Measurements from ENCODE around the gene OR4Q2. TPM values are rescaled to one million over a fixed set of nuclear protein-coding genes. Genes with fewer than 3 reads are reported as not detected.

OR4Q2 gene
- total RNA-seq, 1 experiment from 2014 or later, result not detected

DNA sequence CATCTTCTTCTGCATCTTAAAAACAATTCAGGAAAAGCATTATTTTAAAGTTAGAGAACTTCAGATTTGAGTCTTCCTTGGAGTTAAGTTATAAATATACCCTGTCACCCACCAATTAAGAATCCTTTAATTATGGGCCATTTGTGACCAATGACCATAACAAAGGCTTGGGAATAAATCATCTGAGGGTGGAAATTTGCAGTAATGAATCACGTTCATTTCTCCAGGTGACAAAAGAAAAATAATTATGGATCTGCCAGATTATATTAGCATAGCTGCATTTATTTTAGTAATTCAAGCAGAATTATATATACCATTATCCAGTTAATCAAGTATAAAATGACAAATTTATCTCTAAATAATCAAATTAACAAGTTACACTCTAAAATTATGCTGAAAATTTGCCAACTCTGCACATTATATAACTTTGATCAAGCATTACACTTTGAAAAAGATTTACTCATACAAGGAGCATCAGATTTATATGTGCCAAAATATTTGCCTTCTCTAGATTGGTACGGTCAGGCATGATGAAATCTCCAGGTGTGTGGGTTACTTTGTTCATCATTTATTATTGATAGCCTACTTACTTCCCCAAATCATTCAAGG lies 17.4 kb downstream of the OR4Q2 start, which contains the start of gene OR4K14:
TSS of gene OR4K14 (minus strand) at position 51 of the 609 bp plus-strand sequence. CDS start 4,114 bp downstream, outside the sequence.
- TF ChIP-seq, protein P1, sequence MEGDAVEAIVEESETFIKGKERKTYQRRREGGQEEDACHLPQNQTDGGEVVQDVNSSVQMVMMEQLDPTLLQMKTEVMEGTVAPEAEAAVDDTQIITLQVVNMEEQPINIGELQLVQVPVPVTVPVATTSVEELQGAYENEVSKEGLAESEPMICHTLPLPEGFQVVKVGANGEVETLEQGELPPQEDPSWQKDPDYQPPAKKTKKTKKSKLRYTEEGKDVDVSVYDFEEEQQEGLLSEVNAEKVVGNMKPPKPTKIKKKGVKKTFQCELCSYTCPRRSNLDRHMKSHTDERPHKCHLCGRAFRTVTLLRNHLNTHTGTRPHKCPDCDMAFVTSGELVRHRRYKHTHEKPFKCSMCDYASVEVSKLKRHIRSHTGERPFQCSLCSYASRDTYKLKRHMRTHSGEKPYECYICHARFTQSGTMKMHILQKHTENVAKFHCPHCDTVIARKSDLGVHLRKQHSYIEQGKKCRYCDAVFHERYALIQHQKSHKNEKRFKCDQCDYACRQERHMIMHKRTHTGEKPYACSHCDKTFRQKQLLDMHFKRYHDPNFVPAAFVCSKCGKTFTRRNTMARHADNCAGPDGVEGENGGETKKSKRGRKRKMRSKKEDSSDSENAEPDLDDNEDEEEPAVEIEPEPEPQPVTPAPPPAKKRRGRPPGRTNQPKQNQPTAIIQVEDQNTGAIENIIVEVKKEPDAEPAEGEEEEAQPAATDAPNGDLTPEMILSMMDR (IDR thresholded peaks at IDR 0.05; ENCODE audit: insufficient read depth in 1 of 2, low read depth in 1 of 2, low read length in 1 of 2, severe bottlenecking in 1 of 2, unreplicated experiment in 1 of 2), result no peak
- Histone ChIP-seq H3K36me3 (ENCODE audit: control insufficient read depth, insufficient read depth, low read length) (no peaks in the 10 kb centered on the region), H3K27me3 (replicated peaks; ENCODE audit: control insufficient read depth, insufficient read depth, low read length) (no peaks in the 10 kb centered on the region), H3K4me3 (ENCODE audit: low read depth, low read length) (no peak within 1 kb of the TSS), H3K4me1 (no peaks in the 10 kb centered on the region), H3K9me3 (no peaks in the 10 kb centered on the region; the same call in 1 of the 2 replicates)
- intact Hi-C loops (cut with micrococcal nuclease; ENCODE audit: unreplicated experiment), result no loop called here
- H3K9me3 Mint-ChIP-seq (ENCODE audit: unreplicated experiment), result peaks cover 9% of the 10 kb centered on the region
- H3K27ac Mint-ChIP-seq (ENCODE audit: unreplicated experiment), result no peak within 1 kb of the TSS
- no TSS peak for BruUV-seq (replicated peaks)
- ChIA-PET POLR2A (interaction anchor here (0.6 kb wide), 1 partner anchor 62 kb away, joined by 3 read pairs; no protein-coding TSS in a partner anchor), CTCF (no interaction called here)
- H3K4me3 Mint-ChIP-seq (ENCODE audit: unreplicated experiment), result no peak within 1 kb of the TSS
- H3K36me3 Mint-ChIP-seq (ENCODE audit: insufficient read depth, unreplicated experiment), result no peaks in the 10 kb centered on the region
- DNase-seq, result no peak
- H3K4me1 Mint-ChIP-seq (ENCODE audit: low read depth, unreplicated experiment), result no peaks in the 10 kb centered on the region
- no peaks in the 10 kb centered on the region for H3K27me3 Mint-ChIP-seq (ENCODE audit: insufficient read depth, unreplicated experiment)

DNA sequence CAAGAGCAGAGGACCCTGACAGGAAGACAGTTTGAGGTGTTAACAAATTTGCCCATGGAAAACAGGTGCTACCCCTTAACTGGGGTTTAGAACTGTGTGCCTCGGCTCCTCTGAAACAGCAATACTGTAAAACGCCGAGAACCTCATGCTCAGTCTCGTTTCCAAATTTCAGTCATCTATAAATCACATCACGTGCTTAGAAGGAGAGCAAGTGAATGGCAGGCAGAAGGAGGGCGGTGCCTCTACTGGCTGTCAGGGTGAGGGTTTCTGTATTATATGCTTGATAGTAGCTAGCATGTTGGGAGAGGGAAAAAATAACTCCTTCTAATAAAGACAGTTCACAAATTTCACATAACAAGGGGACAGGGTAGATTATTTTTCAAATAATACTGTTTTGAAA lies 29.1 kb downstream of the OR4Q2 start:
- Histone ChIP-seq H3K9me3 (no peaks in the 10 kb centered on the region), H3K4me3 (ENCODE audit: low read depth, low read length) (no peak overlapping the region), H3K4me1 (no peaks in the 10 kb centered on the region), H3K27me3 (replicated peaks; ENCODE audit: control insufficient read depth, insufficient read depth, low read length) (no peaks in the 10 kb centered on the region), H3K36me3 (ENCODE audit: control insufficient read depth, insufficient read depth, low read length) (no peaks in the 10 kb centered on the region)
- no peak for DNase-seq
- peaks cover 4% of the 10 kb centered on the region for H3K27me3 Mint-ChIP-seq (ENCODE audit: insufficient read depth, unreplicated experiment)
- no peaks in the 10 kb centered on the region for H3K36me3 Mint-ChIP-seq (ENCODE audit: insufficient read depth, unreplicated experiment)
- TF ChIP-seq, protein P1 (IDR thresholded peaks at IDR 0.05; ENCODE audit: insufficient read depth in 1 of 2, low read depth in 1 of 2, low read length in 1 of 2, severe bottlenecking in 1 of 2, unreplicated experiment in 1 of 2), result no peak
- H3K4me3 Mint-ChIP-seq (ENCODE audit: unreplicated experiment), result no peak overlapping the region
- no peaks in the 10 kb centered on the region for H3K9me3 Mint-ChIP-seq (ENCODE audit: unreplicated experiment)
- H3K27ac Mint-ChIP-seq (ENCODE audit: unreplicated experiment), result no peak overlapping the region
- CTCF ChIA-PET, result no interaction called here
- H3K4me1 Mint-ChIP-seq (ENCODE audit: low read depth, unreplicated experiment), result no peaks in the 10 kb centered on the region
- no TSS peak for BruUV-seq (replicated peaks)
- POLR2A ChIA-PET, result no interaction called here
- intact Hi-C loops (cut with micrococcal nuclease; ENCODE audit: unreplicated experiment), result no loop called here

DNA sequence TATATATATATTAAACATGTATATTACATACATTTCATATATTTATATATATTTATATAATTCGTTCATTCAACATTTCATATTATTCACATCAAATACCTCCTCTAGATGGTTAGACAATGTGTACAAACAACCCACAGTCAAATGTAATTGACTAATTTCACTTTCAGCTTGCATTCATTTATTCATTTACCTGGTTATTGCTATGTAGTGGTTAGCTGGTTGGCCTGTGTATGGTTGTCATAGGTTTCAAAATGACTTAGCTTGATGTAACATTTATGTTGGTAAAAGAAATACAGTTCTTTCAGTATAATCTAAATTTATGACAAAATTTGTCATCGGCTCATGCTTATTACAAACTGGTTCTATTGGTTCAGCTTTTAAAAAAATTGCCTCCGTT lies 33.5 kb downstream of the OR4Q2 start:
- Mint-ChIP-seq H3K4me1 (ENCODE audit: low read depth, unreplicated experiment) (no peaks in the 10 kb centered on the region), H3K27ac (ENCODE audit: unreplicated experiment) (no peak overlapping the region), H3K4me3 (ENCODE audit: unreplicated experiment) (no peak overlapping the region), H3K9me3 (ENCODE audit: unreplicated experiment) (no peaks in the 10 kb centered on the region), H3K36me3 (ENCODE audit: insufficient read depth, unreplicated experiment) (no peaks in the 10 kb centered on the region), H3K27me3 (ENCODE audit: insufficient read depth, unreplicated experiment) (peaks cover 4% of the 10 kb centered on the region)
- ChIA-PET CTCF (no interaction called here), POLR2A (no interaction called here)
- Histone ChIP-seq H3K4me1 (no peaks in the 10 kb centered on the region), H3K4me3 (ENCODE audit: low read depth, low read length) (no peak overlapping the region), H3K36me3 (ENCODE audit: control insufficient read depth, insufficient read depth, low read length) (no peaks in the 10 kb centered on the region), H3K9me3 (no peaks in the 10 kb centered on the region), H3K27me3 (replicated peaks; ENCODE audit: control insufficient read depth, insufficient read depth, low read length) (no peaks in the 10 kb centered on the region)
- BruUV-seq (replicated peaks), result no TSS peak
- intact Hi-C loops (cut with micrococcal nuclease; ENCODE audit: unreplicated experiment), result no loop called here
- DNase-seq, result no peak
- TF ChIP-seq, protein P1 (IDR thresholded peaks at IDR 0.05; ENCODE audit: insufficient read depth in 1 of 2, low read depth in 1 of 2, low read length in 1 of 2, severe bottlenecking in 1 of 2, unreplicated experiment in 1 of 2), result no peak
